OCI-LY3 (cell line): Measurements from ENCODE around the gene NPPB.
A peak's percentile ranks its signal among the peaks of the same experiment; 100 is the strongest.

Source experiments
- H2AFZ ChIP-seq: fragments of 200-600, 300-600 bp; shearing (Covaris generic); 2 replicates; pipeline ENCODE4 v1.6.0; 2014; ENCODE audit warnings: antibody characterized with exemption, low read depth, low read length
- H3K27ac ChIP-seq: fragments of 200-600, 300-600 bp; sonication (generic); 2 replicates; pipeline ENCODE4 v1.5.1; 2014; ENCODE audit warnings: mild to moderate bottlenecking, low read length, moderate library complexity, mixed read lengths
- H3K27me3 ChIP-seq: fragments of 200-600, 300-600 bp; sonication (generic); 2 replicates; pipeline ENCODE4 v1.6.1; 2014; ENCODE audit warnings: low read depth, low read length, mixed read lengths
- H3K36me3 ChIP-seq: fragments of 200-600, 300-600 bp; sonication (generic); replicated peaks from 2 replicates; pipeline ENCODE3; 2014; ENCODE audit warnings: low read depth, low read length, mixed read lengths
- H3K4me1 ChIP-seq: fragments of 300-600, 200-600 bp; sonication (generic); 2 replicates; pipeline ENCODE4 v1.6.1; 2014; ENCODE audit warnings: low read length, mixed read lengths
- H3K4me2 ChIP-seq: fragments of 200-600, 300-600 bp; sonication (generic); 2 replicates; pipeline ENCODE4 v1.6.1; 2014; ENCODE audit warnings: low read length, mixed read lengths
- H3K4me3 ChIP-seq: fragments of 300-600, 200-600 bp; sonication (generic); 2 replicates; pipeline ENCODE4 v1.5.1; 2014; ENCODE audit warnings: antibody characterized with exemption, mild to moderate bottlenecking, low read length, moderate library complexity
- H3K79me2 ChIP-seq: fragments of 300-600, 200-600 bp; shearing (Covaris generic); 2 replicates; pipeline ENCODE4 v1.6.1; 2014; ENCODE audit warnings: mild to moderate bottlenecking, low read length, mixed read lengths
- H3K9ac ChIP-seq: fragments of 300-600, 200-600 bp; shearing (Covaris generic); 2 replicates; pipeline ENCODE4 v1.6.0; 2014; ENCODE audit warnings: mild to moderate bottlenecking, low read length, moderate library complexity
- H3K9me3 ChIP-seq: fragments of 200-600, 300-600 bp; shearing (Covaris generic); 2 replicates; pipeline ENCODE4 v1.6.1; 2014; ENCODE audit warnings: low read length, mixed read lengths; ENCODE audit not compliant: insufficient read depth
- H4K20me1 ChIP-seq: fragments of 200-600, 300-600 bp; sonication (generic); 2 replicates; pipeline ENCODE4 v1.6.1; 2016; ENCODE audit warnings: low read length, mixed read lengths; ENCODE audit not compliant: insufficient read depth
- EZH2phosphoT487 ChIP-seq: fragments of 200-600 bp; shearing (Covaris generic); IDR thresholded peaks from 2 replicates; pipeline ENCODE4 v1.6.1; 2018; ENCODE audit warnings: antibody characterized with exemption, mixed run types, low read depth
- TF ChIP-seq, protein P1 (sequence below): fragments of 200-600, 300-600 bp; sonication (generic); IDR thresholded peaks from 2 replicates; pipeline ENCODE4 v1.5.1; 2014; ENCODE audit warnings: antibody characterized with exemption, low read length, low read depth

Gene NPPB

DNA sequence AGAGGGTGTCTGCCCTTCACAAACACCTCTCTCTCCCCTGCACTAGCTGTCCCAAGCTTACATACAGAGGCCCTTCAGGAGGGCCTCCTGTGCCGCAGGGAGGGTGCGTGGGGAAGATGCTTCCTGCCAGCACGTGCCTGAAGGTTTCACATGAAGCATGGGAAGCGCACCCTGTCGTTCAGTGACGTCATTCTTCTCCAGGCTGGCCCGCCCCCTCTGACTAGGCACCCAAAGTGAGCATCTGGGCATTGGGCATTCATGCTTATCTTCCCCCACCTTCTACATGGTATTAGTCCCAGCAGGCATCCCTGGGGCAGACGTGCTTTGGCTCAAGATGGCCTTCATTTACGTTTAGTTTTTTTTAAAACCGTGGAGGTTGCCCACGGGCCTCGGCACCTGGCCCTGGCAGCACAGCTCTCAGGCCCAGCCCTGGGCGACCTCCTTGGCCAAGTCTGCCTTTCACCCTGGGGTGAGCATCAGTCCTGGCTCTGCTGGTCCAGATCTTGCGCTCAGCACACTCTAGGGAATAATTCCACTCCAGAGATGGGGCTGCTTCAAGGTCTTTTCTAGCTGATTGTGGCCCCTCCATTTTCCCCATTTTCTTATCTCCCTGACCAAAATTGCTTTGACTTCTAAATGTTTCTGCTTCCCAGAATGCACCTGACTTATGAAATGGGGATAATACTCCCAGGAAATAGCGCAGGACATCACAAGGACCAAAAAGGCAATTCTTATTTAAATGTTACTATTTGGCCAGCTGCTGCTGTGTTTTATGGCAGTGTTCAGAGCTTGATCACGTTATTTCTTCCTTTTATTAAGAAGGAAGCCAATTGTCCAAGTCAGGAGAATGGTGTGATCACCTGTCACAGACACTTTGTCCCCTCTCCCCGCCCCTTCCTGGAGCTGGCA, 17.2 kb downstream of the NPPB start:
- no peaks in the 10 kb centered on the region for H3K9me3 ChIP-seq
- H4K20me1 ChIP-seq, result no peaks in the 10 kb centered on the region
- H3K4me3 ChIP-seq, result no peak overlapping the region
- H3K4me1 ChIP-seq, result no peaks in the 10 kb centered on the region
- H3K4me2 ChIP-seq, result no peak overlapping the region
- TF ChIP-seq, protein P1, sequence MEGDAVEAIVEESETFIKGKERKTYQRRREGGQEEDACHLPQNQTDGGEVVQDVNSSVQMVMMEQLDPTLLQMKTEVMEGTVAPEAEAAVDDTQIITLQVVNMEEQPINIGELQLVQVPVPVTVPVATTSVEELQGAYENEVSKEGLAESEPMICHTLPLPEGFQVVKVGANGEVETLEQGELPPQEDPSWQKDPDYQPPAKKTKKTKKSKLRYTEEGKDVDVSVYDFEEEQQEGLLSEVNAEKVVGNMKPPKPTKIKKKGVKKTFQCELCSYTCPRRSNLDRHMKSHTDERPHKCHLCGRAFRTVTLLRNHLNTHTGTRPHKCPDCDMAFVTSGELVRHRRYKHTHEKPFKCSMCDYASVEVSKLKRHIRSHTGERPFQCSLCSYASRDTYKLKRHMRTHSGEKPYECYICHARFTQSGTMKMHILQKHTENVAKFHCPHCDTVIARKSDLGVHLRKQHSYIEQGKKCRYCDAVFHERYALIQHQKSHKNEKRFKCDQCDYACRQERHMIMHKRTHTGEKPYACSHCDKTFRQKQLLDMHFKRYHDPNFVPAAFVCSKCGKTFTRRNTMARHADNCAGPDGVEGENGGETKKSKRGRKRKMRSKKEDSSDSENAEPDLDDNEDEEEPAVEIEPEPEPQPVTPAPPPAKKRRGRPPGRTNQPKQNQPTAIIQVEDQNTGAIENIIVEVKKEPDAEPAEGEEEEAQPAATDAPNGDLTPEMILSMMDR, result no peak
- TF ChIP-seq EZH2phosphoT487, result no peak
- no peak overlapping the region for H3K27ac ChIP-seq
- H3K36me3 ChIP-seq, result peaks cover 14% of the 10 kb centered on the region
- no peak overlapping the region for H2AFZ ChIP-seq
- no peaks in the 10 kb centered on the region for H3K27me3 ChIP-seq
- H3K79me2 ChIP-seq, result no peaks in the 10 kb centered on the region
- no peak overlapping the region for H3K9ac ChIP-seq

DNA sequence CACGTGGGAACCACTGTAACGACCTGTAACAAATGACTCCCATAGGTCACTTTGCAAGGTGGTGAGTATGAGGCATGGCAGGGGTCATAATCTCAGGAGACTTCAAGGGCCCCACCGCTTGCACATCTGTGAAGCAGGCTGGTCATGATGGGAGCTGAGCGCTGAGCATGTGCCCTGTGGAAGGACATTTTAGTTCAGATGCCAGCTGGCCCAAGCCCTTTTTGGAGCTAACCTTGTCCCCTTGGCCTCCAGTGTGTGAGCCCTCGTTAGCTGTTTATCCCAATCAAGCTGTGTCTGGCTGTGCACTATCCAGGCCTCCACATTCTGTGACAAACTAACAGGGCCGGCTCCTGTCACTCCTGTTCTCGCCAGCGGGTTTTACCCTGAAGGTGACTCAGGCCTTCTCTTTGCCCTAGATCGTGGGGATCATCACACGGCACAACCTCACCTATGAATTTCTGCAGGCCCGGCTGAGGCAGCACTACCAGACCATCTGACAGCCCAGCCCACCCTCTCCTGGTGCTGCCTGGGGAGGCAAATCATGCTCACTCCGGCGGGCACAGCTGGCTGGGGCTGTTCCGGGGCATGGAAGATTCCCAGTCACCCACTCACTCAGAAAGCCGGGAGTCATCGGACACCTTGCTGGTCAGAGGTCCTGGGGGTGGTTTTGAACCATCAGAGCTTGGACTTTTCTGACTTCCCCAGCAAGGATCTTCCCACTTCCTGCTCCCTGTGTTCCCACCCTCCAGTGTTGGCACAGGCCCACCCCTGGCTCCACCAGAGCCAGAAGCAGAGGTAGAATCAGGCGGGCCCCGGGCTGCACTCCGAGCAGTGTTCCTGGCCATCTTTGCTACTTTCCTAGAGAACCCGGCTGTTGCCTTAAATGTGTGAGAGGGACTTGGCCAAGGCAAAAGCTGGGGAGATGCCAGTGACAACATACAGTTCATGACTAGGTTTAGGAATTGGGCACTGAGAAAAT, 18.7 kb downstream of the NPPB start:
- no peaks in the 10 kb centered on the region for H4K20me1 ChIP-seq
- no peak overlapping the region for H3K4me3 ChIP-seq
- H3K9ac ChIP-seq, result no peak overlapping the region
- peaks cover 10% of the 10 kb centered on the region for H3K36me3 ChIP-seq
- no peaks in the 10 kb centered on the region for H3K9me3 ChIP-seq
- H3K4me1 ChIP-seq, result no peaks in the 10 kb centered on the region
- no peaks in the 10 kb centered on the region for H3K79me2 ChIP-seq
- no peak overlapping the region for H3K27ac ChIP-seq
- H3K4me2 ChIP-seq, result no peak overlapping the region
- H3K27me3 ChIP-seq, result no peaks in the 10 kb centered on the region
- TF ChIP-seq, protein P1, result no peak
- TF ChIP-seq EZH2phosphoT487, result no peak
- no peak overlapping the region for H2AFZ ChIP-seq

DNA sequence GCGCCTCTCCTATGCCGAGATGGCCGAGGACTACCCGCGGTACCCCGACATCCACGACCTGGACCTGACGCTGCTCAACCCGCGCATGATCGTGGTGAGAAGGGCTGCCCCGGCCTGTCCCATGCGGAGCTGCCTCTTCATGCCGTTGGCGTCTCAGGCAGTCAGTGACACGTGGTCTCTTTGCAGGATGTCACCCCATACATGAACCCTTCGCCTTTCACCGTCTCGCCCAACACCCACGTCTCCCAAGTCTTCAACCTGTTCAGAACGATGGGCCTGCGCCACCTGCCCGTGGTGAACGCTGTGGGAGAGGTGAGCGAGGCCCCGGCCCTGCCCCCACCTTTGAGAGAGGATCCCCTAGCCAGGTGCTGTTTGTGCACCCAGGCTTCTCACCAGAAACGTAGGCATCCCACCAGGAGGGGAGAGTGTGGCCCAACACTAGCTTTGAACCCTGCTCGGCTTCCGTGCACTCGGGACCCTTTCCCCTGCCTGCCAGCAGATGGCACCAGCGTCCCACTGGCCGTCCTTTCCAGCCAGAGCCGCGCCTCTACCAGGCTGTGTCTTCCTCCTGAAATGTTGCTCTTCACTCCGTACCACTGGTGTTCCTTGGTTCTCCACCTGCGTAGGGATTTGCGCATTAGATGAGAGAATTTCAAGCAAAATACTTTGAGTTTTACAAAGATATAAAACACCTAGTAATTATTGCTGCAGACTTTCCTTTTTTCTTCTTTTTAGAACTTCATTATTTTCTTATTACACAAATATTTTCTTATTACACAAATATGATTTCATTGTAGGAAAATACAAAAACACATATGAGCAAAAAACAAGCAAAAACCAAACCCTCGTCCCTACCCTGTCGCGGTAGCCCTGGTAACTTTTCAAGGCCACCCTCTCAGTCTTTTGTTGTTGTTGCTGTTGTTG, 20.1 kb downstream of the NPPB start:
- no peaks in the 10 kb centered on the region for H3K79me2 ChIP-seq
- no peak overlapping the region for H3K27ac ChIP-seq
- H3K4me2 ChIP-seq, result no peak overlapping the region
- no peak overlapping the region for H3K9ac ChIP-seq
- H2AFZ ChIP-seq, result no peak overlapping the region
- no peak overlapping the region for H3K4me3 ChIP-seq
- peaks cover 12% of the 10 kb centered on the region for H3K36me3 ChIP-seq
- TF ChIP-seq, protein P1, result peak; percentile 76
- no peak for TF ChIP-seq EZH2phosphoT487
- H3K4me1 ChIP-seq, result no peaks in the 10 kb centered on the region
- no peaks in the 10 kb centered on the region for H3K9me3 ChIP-seq
- no peaks in the 10 kb centered on the region for H4K20me1 ChIP-seq
- no peaks in the 10 kb centered on the region for H3K27me3 ChIP-seq
